Globus pallidus (tissue), 1 donor: ENCODE data around the gene DMAC2.
"Not testable (repeated sequence)": the region's sequence is repeated elsewhere in the genome, so short reads cannot be mapped to it uniquely, and the experiment has no call there.

Experiments
- DNase-seq: peaks from one replicate; pipeline ENCODE4 v3.0.0-alpha.2; 2015; ENCODE audit warnings: low spot score

The DMAC2 gene

GRCh38 chr19:41439441-41440222 lies at the start of gene DMAC2:
Gene DMAC2, minus strand, starts transcription at chr19:41439912. Its CDS starts 13 bp downstream, at chr19:41439899.
- DNase-seq, result peak; percentile 96

GRCh38 chr19:41486953-41487352 lies 47.2 kb upstream of the DMAC2 start:
- not testable (repeated sequence) for DNase-seq

- no peak for DNase-seq
These were observed 45.1 kb upstream of the DMAC2 start for GRCh38 chr19:41484822-41485221.

GRCh38 chr19:41480336-41480735 lies 40.6 kb upstream of the DMAC2 start:
- DNase-seq, result no peak

- DNase-seq, result no peak
These were observed 40.1 kb upstream of the DMAC2 start for GRCh38 chr19:41479757-41480191.

- DNase-seq, result no peak
These were observed 39.4 kb upstream of the DMAC2 start for GRCh38 chr19:41478875-41479756.

- DNase-seq, result no peak
These were observed 38.5 kb upstream of the DMAC2 start for GRCh38 chr19:41478171-41478570.

GRCh38 chr19:41476583-41476982 lies 36.9 kb upstream of the DMAC2 start:
- no peak for DNase-seq

GRCh38 chr19:41463257-41464256 lies 23.8 kb upstream of the DMAC2 start:
- DNase-seq, result not testable (repeated sequence)

- no peak for DNase-seq
These were observed 22.8 kb upstream of the DMAC2 start for GRCh38 chr19:41462497-41462896.

GRCh38 chr19:41457241-41457640 lies 17.5 kb upstream of the DMAC2 start:
- no peak for DNase-seq

- no peak for DNase-seq
These were observed 16.7 kb upstream of the DMAC2 start for GRCh38 chr19:41456342-41456918.

- no peak for DNase-seq
These were observed 16.2 kb upstream of the DMAC2 start for GRCh38 chr19:41455936-41456335.

- no peak for DNase-seq
These were observed 13.0 kb upstream of the DMAC2 start for GRCh38 chr19:41452584-41453275.

GRCh38 chr19:41449865-41450178 lies 10.1 kb upstream of the DMAC2 start:
- DNase-seq, result no peak

- peak; percentile 59 for DNase-seq
These were observed 9.6 kb upstream of the DMAC2 start for GRCh38 chr19:41449079-41449864.

GRCh38 chr19:41447732-41448332 lies 8.1 kb upstream of the DMAC2 start:
- no peak for DNase-seq

GRCh38 chr19:41445575-41445974 lies 5.9 kb upstream of the DMAC2 start:
- DNase-seq, result no peak

GRCh38 chr19:41443813-41444455 lies 4.2 kb upstream of the DMAC2 start:
- no peak for DNase-seq
